NCI-H345 treated with DMSO at 0.1 percent for 48 hours (cell line): Measurements from ENCODE around the gene NUDCD3.

Experiments used
- DNase-seq: peaks from one replicate; lab custom pipeline; 2025; ENCODE audit not compliant: unreplicated experiment; lab: John Stamatoyannopoulos, UW

Gene NUDCD3

GRCh38 chr7:44372560-44373417 lies 117.7 kb downstream of the NUDCD3 start:
- DNase-seq: no peak

- no peak for DNase-seq
Measured at GRCh38 chr7:44368885-44369284, 121.6 kb downstream of the NUDCD3 start.

- no peak for DNase-seq
Measured at GRCh38 chr7:44368455-44368854, 122.0 kb downstream of the NUDCD3 start.

- no peak for DNase-seq
Measured at GRCh38 chr7:44367475-44368043, 122.9 kb downstream of the NUDCD3 start.

GRCh38 chr7:44366986-44367385 lies 123.5 kb downstream of the NUDCD3 start:
- no peak for DNase-seq

GRCh38 chr7:44353668-44354067 lies 136.8 kb downstream of the NUDCD3 start:
- no peak for DNase-seq

- DNase-seq: no peak
Measured at GRCh38 chr7:44348851-44349781, 141.3 kb downstream of the NUDCD3 start.

- DNase-seq: no peak
Measured at GRCh38 chr7:44348300-44348699, 142.2 kb downstream of the NUDCD3 start.

GRCh38 chr7:44347546-44348114 lies 142.8 kb downstream of the NUDCD3 start:
- no peak for DNase-seq

GRCh38 chr7:44346063-44346462 lies 144.4 kb downstream of the NUDCD3 start:
- no peak for DNase-seq

- no peak for DNase-seq
Measured at GRCh38 chr7:44341401-44341800, 149.1 kb downstream of the NUDCD3 start.

GRCh38 chr7:44338600-44338999 lies 151.9 kb downstream of the NUDCD3 start:
- no peak for DNase-seq

- no peak for DNase-seq
Measured at GRCh38 chr7:44336491-44336890, 154.0 kb downstream of the NUDCD3 start.

GRCh38 chr7:44335184-44335583 lies 155.3 kb downstream of the NUDCD3 start:
- no peak for DNase-seq

GRCh38 chr7:44334734-44335097 lies 155.7 kb downstream of the NUDCD3 start:
- DNase-seq: no peak

- DNase-seq: no peak
Measured at GRCh38 chr7:44333911-44334733, 156.3 kb downstream of the NUDCD3 start.

GRCh38 chr7:44331682-44332081 lies 158.8 kb downstream of the NUDCD3 start:
- DNase-seq: no peak

- no peak for DNase-seq
Measured at GRCh38 chr7:44330331-44330730, 160.1 kb downstream of the NUDCD3 start.

GRCh38 chr7:44329888-44330287 lies 160.6 kb downstream of the NUDCD3 start:
- DNase-seq: no peak
